GM12878 (cell line): ENCODE results near the gene AGAP1.

ENCODE experiments used
- CEBPB ChIP-seq, 2 experiments: fragments of 150-350 bp in 1 of 2; IDR thresholded peaks; 2 replicates each; pipeline ENCODE4 v1.6.1; 2012 to 2014; ENCODE audit warnings: low read depth in 2 of 2, low read length in 2 of 2, borderline replicate concordance in 1 of 2, inconsistent platforms in 1 of 2
- ETV6 ChIP-seq, 2 experiments: fragments of 450-650 bp in 1 of 2; IDR thresholded peaks in 1 of 2; conservative IDR thresholded peaks in 1 of 2; 2 replicates each; pipeline ENCODE4 v1.6.1; 2014; ENCODE audit warnings: antibody characterized with exemption in 1 of 2, borderline replicate concordance in 1 of 2, low read depth in 1 of 2, mild to moderate bottlenecking in 1 of 2, moderate library complexity in 1 of 2
- EZH2 ChIP-seq: IDR thresholded peaks from 2 replicates; pipeline ENCODE4 v1.6.1; 2012; ENCODE audit warnings: low read depth, mild to moderate bottlenecking, control low read depth, inconsistent platforms, low read length, borderline replicate concordance; ENCODE audit not compliant: control insufficient read depth
- FOXM1 ChIP-seq: IDR thresholded peaks from 2 replicates; pipeline ENCODE4 v1.6.1; 2012; ENCODE audit warnings: low read depth, mild to moderate bottlenecking, inconsistent platforms, low read length, moderate library complexity
- MYC ChIP-seq: IDR thresholded peaks from 2 replicates; pipeline ENCODE4 v1.6.1; 2011; ENCODE audit warnings: mild to moderate bottlenecking, low read length, moderate library complexity, inconsistent platforms; ENCODE audit not compliant: insufficient read depth, insufficient replicate concordance, insufficient read length, severe bottlenecking
- POLR2A ChIP-seq: IDR thresholded peaks from 2 replicates; pipeline ENCODE4 v1.6.1; 2011; ENCODE audit warnings: low read depth, mild to moderate bottlenecking, low read length
- POLR2AphosphoS5 ChIP-seq: IDR thresholded peaks from 2 replicates; pipeline ENCODE4 v1.6.1; 2011; ENCODE audit warnings: mild to moderate bottlenecking, low read length, inconsistent platforms
- RFX5 ChIP-seq: IDR thresholded peaks from 2 replicates; pipeline ENCODE4 v1.6.1; 2011; ENCODE audit warnings: low read depth, low read length, improper control_type of control experiment
- RUNX3 ChIP-seq: IDR thresholded peaks from 2 replicates; pipeline ENCODE4 v1.6.1; 2012; ENCODE audit warnings: low read length, inconsistent platforms
- TF ChIP-seq, protein P1 (sequence below), 3 experiments: IDR thresholded peaks in 2 of 3; conservative IDR thresholded peaks in 1 of 3; 2 replicates each; pipeline ENCODE4 v1.5.1; 2011; ENCODE audit warnings: low read depth in 3 of 3, low read length in 3 of 3, mild to moderate bottlenecking in 3 of 3, control low read depth in 2 of 3, moderate library complexity in 2 of 3, inconsistent platforms in 1 of 3, mixed read lengths in 1 of 3; ENCODE audit not compliant: control insufficient read depth in 2 of 3, insufficient read depth in 1 of 3; ENCODE audit errors: extremely low read depth in 1 of 3
- TF ChIP-seq, protein P2 (sequence below): fragments of 450-650 bp; IDR thresholded peaks from 2 replicates; pipeline ENCODE4 v1.6.1; 2017; ENCODE audit warnings: borderline replicate concordance
- TF ChIP-seq, protein P3 (sequence below): IDR thresholded peaks from 2 replicates; pipeline ENCODE4 v1.6.1; 2012; ENCODE audit warnings: low read depth, low read length, improper control_type of control experiment

GRCh38 chr2:235698028-235698427 lies 204.2 kb downstream of the AGAP1 start:
- TF ChIP-seq, protein P1, sequence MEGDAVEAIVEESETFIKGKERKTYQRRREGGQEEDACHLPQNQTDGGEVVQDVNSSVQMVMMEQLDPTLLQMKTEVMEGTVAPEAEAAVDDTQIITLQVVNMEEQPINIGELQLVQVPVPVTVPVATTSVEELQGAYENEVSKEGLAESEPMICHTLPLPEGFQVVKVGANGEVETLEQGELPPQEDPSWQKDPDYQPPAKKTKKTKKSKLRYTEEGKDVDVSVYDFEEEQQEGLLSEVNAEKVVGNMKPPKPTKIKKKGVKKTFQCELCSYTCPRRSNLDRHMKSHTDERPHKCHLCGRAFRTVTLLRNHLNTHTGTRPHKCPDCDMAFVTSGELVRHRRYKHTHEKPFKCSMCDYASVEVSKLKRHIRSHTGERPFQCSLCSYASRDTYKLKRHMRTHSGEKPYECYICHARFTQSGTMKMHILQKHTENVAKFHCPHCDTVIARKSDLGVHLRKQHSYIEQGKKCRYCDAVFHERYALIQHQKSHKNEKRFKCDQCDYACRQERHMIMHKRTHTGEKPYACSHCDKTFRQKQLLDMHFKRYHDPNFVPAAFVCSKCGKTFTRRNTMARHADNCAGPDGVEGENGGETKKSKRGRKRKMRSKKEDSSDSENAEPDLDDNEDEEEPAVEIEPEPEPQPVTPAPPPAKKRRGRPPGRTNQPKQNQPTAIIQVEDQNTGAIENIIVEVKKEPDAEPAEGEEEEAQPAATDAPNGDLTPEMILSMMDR (IDR thresholded peaks at IDR 0.05 in 2 of 3, conservative IDR thresholded peaks at IDR 0.05 in 1 of 3; ENCODE audit: control insufficient read depth in 2 of 3, extremely low read depth in 1 of 3, insufficient read depth in 1 of 3, low read depth in 3 of 3, low read length in 3 of 3), result no peak
- TF ChIP-seq POLR2A (no peak), MYC (no peak), RUNX3 (no peak), RFX5 (no peak), POLR2AphosphoS5 (no peak), FOXM1 (no peak), ETV6 (conservative IDR thresholded peaks at IDR 0.05 in 1 of 2, IDR thresholded peaks at IDR 0.05 in 1 of 2; ENCODE audit: borderline replicate concordance in 1 of 2, low read depth in 1 of 2) (no peak), EZH2 (no peak), CEBPB (IDR thresholded peaks at IDR 0.05; ENCODE audit: borderline replicate concordance in 1 of 2, low read depth in 2 of 2, low read length in 2 of 2) (no peak)
- TF ChIP-seq, protein P2, sequence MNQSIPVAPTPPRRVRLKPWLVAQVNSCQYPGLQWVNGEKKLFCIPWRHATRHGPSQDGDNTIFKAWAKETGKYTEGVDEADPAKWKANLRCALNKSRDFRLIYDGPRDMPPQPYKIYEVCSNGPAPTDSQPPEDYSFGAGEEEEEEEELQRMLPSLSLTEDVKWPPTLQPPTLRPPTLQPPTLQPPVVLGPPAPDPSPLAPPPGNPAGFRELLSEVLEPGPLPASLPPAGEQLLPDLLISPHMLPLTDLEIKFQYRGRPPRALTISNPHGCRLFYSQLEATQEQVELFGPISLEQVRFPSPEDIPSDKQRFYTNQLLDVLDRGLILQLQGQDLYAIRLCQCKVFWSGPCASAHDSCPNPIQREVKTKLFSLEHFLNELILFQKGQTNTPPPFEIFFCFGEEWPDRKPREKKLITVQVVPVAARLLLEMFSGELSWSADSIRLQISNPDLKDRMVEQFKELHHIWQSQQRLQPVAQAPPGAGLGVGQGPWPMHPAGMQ, result no peak
- TF ChIP-seq, protein P3, sequence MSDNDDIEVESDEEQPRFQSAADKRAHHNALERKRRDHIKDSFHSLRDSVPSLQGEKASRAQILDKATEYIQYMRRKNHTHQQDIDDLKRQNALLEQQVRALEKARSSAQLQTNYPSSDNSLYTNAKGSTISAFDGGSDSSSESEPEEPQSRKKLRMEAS, result no peak
